NK-92 treated with Interleukin-12 subunit alpha and Interleukin-12 subunit beta, amount 100 ng/mL, for 24 hours (cell line): ENCODE results near the gene SLIRP.
A peak's percentile ranks its signal among the peaks of the same experiment; 100 is the strongest.
"Not testable (repeated sequence)": the region's sequence is repeated elsewhere in the genome, so short reads cannot be mapped to it uniquely, and the experiment has no call there.

Experiments used
- DNase-seq: peaks from one replicate; lab custom pipeline; 2025; lab: John Stamatoyannopoulos, UW

The SLIRP gene

DNA sequence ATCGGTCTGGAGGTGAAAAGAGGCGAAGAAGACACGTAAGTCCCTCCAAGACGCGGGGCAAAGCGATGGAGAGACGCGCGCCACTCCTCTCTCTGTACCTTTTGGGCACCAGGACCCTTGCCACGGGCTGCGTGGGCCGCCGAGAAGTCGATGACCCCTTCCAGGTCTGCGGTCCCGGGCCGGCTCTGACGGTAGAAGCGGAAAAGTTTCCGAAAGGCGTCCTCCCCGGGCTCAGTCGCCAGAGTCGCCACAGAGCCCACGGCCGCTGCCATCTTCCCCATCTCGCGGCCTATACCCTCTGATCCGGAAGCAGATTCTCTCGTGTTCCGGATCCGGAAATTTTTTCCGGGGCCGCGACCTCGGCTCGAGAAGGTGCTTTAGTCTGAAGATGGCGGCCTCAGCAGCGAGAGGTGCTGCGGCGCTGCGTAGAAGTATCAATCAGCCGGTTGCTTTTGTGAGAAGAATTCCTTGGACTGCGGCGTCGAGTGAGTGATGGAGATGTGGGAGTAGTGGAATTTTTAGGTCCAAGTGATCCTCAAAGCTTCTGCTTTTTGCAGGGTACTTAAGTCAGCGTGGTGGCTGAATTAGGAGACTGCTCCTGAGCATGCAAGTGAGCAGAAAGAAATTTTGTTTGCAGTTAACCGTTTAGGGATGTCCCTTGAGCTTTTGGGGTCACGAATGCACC is at the start of gene SLIRP, which contains the start of gene ALKBH1:
Gene SLIRP (plus strand): TSS at position 380 of the 685 bp plus-strand sequence. CDS start 9 bp downstream, at position 389.
Gene ALKBH1 (minus strand): TSS at position 300 of the 685 bp plus-strand sequence. CDS start 19 bp downstream, at position 281.
- peak; percentile 59 for DNase-seq

DNA sequence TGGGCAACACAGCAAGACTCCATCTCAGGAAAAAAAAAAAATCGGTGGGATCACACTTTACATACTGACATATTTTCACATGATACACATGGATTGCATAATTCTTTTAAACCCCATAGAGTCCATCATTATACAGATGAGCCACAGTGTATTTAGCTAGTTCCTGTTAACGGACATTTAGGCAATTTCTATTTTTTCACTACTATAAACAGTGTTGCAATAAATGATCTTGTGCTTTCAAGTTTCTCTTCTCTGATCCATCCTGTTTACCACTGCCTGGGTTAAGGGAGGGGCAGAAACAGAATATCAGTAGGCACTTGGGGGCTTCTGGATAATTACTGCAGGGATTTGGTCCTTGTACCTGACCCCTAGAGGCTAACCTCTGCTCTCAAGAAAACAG is 48.1 kb upstream of the SLIRP start:
- DNase-seq, result no peak

DNA sequence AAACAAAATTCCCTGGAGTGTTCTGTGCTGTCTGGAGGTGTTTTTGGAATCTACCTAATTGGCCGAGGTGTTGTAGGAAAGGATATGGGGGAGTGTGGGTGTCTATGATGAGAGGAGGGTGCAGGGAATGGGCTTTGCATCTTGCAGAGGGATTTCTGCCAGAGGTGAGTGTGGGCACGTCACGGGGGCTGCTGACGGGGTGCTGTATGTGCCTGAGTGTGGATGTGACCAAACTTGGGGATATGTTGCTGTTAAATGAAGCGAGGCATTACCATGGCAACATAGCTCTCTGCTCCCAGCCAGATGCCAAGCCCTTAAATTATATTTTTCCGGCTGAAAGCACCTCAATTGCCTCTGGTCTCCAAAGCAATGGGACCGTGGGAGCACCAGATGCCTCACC is 47.1 kb upstream of the SLIRP start:
- no peak for DNase-seq

DNA sequence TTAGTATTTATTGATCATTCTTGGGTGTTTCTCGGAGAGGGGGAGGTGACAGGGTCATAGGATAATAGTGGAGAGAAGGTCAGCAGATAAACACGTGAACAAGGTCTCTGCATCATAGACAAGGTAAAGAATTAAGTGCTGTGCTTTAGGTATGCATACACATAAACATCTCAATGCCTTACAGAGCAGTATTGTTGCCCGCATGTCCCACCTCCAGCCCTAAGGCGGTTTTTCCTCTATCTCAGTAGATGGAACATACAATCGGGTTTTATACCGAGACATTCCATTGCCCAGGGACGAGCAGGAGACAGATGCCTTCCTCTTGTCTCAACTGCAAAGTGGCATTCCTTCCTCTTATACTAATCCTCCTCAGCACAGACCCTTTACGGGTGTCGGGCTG is 46.3 kb upstream of the SLIRP start:
- DNase-seq, result not testable (repeated sequence)

DNA sequence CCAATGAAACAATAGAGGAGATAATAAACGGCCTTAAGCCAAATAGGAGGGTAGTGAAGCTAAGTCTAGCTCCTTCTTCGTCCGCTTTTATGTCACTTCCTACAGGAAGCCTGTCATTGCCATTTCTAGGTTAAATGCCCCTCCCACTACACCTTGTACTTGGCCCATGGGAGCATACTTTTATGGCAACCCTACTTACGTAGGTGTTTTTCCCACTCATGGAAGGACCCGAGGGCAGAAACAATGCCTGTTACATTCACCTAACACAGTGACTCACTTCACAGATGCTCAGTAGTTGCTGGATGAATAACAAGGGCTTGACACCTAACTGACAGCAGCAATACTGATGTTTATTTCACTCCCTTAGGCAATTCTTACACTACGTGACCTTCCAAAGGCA is 44.6 kb upstream of the SLIRP start:
- DNase-seq, result no peak

DNA sequence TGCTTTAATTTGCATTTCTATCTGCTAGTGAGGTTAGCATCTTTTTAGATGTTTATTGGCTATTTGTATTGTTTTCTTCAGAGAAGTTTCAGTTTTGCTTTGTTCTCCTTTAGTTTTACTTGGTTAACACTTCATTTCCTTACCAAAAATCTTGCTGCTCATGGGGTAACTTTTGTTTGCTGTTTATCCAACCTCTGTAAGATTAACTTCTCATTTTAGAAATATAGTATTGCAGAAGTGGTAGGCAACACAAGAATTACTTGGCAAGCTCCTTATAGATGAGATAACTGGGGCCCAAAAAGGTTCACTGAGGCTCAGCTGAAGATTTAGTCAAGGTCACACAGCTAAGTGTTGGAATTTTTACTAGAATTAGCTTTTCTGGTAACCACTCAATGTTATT is 40.6 kb upstream of the SLIRP start:
- DNase-seq, result no peak

DNA sequence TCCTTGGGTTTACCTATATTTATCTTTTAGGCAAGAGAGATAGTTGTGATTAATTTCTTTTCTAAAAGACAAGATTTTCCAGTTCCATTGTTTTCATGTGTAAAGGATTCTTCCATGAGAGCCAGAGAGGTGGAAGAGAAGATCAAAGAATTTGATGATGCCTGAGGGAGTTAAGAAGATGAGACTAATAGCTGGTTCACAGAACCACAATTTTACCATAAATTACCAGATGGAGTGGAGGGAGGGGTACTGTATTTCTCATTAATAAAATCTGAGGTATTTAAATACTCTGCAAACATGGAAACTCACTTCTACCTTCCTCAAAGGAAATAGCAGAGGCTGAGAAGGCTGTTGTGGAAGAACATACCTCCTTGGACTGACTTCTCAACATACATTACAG is 34.7 kb upstream of the SLIRP start:
- no peak for DNase-seq

DNA sequence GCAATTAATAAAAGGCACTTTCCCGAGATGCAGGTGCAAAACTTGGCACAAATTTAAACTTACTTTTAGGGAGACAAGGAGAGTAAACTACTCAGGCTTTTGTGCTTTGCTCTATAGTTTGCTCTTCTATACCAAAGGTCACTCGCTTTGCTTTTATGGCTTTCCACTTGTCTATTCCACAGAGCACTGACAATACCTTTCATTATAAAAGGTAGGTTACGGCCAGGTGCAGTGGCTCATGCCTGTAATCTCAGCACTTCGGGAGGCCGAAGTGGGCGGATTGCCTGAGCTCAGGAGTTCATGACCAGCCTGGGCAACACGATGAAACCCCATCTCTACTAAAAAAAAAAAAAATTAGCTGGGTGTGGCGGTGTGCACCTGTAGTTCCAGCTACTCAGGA is 33.0 kb upstream of the SLIRP start:
- no peak for DNase-seq

DNA sequence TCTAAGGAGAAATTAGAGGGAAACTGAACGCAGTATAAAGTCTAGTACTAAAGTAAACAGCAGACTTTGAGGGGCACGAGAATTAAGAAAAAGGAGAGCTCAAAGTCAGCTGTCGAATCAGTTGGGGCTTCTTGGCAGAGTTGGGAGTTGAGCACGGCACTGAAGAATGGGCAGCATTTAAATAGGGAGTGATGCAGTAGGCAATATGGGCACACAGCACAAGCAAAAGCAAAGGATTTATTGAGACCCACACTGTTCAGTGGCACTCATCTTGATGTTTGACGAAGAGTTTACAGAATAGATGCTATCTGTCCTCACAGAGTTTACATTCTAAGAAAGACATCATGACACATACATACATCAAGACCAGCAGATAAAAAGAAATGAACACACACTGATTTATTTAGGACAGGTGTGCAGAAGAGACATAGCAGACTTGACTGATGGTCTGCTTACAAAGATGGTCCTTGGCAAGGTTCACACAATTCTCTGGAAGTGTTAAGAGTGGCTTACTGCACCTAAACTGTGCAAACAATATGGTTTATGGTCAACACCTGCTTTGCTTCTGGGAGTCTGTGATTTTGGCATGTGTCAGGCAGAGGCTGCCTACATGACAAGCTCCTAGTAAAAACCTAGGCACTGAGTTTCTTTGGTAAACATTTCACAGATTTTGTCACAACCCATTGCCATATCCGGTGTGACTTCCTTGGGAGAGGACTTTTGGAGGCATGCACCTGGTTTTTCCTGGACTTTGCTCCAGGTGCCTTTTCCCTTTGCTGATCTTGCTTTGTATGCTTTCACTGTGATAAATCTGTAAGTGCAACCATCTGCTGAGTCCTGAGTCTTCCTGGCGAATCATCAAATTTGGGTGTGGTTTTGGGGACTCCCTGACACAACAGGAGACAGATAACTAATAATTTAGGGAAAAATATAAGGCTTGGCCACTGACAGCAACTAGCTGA is 26.4 kb upstream of the SLIRP start:
- DNase-seq, result no peak

DNA sequence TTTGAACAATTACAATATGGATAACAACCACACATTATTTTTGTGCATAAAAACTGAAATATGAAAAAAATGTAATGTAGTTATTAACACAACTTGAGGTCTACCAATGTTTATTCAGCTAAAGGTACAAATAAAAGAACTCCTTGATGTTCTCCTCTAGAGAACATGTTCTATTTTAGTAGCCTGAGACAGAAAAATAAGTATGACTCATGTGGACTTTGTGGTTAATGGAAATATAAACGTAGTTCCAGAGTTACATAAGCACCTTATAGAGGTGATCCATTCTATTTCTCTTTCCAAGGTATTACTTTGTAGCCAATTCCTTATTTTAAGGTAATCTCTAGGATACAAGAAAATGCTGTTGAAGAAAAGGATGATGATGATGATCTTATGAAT is 25.7 kb upstream of the SLIRP start:
- no peak for DNase-seq

DNA sequence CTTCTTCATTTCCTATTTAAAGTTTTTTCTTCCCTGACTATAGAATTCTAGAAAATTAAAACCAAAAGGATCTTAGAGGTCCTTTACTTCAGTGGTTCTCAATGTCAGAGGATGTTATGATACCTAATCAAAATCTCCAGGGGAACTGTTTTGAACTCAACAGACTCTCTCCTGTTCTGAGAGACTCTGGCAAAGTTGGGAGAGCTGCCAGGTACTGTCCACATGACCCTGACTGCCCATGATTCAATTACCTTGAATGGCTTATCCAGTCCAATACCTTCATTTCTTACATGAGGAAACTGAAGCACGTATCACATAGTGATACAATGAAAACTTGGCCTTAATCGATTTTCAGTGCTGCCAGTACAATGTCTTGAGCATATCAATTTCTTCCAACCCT is 16.6 kb upstream of the SLIRP start:
- no peak for DNase-seq

DNA sequence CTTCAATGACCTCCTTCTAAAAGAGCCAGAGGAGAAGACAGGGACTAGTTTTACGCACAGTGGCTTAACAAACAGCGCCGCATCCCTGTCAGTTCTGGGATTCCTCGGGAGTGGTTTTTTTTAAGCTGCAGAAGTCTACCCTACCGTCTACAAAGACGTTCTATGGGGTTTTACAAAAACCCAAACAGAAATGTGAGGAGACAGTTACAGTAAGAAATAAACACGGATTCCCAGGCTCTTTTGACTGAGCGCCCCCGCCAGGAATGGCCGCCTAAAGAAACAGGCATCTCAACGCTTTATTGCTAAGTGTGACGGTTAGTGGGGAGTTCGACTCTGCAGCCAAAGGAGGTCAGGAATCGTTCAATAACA is 564 bp upstream of the SLIRP start:
- DNase-seq, result no peak

DNA sequence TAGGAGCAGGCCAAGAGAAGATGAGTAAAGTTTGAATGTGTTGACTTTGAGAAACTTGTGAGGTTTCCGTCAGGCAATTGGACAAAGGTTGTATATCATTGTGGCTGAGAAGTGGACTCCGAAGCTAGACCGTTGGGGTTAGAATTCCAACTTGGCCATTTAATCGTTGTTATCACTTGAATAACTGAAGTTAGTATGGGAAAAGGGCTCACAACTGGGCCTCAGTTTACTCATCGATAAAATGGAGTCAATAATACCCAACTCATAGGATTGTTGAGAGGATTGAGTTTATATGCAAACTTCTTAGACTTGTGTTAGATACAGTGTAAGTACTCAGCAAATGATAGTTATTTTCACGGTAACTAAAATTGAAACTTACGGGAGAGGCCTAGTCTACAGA is 846 bp downstream of the SLIRP start:
- no peak for DNase-seq

DNA sequence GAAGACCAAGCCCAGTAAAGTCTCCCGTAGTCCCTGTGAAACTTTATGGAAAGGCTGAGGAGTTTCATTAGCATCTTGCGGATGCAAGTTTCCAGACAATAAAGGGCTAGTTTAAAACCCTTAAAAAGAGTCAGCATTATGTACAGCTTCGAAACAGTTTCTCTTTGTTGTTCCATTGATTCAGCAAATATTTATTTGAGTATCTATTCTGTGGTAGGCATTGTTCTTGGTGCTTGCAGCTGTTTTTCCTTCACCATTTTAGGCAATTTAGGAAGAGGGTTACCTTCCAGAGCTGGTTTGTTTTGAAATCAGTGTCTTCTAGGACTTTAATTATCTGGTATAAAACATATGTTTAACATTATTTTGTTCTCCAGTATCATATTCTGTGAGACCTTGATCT is 1.5 kb downstream of the SLIRP start:
- no peak for DNase-seq

DNA sequence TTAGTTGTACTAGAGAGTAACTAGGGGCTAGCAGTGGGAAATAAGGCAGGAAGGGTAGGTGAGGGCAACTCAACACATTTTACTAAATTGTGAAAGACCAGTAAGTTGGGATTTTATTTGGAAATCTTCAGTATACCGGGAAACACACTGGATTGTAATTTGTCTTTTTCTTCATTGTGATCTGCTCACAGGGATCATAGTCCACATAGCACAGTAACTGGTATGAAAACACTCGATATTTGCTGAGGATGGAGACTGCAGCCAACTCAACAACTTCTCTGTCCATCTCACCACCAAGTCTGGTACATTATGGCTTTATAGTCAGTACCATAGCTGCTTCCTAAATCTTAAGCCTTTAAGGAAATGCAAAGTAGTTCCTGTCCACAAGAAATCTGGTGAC is 2.5 kb downstream of the SLIRP start:
- DNase-seq, result no peak

DNA sequence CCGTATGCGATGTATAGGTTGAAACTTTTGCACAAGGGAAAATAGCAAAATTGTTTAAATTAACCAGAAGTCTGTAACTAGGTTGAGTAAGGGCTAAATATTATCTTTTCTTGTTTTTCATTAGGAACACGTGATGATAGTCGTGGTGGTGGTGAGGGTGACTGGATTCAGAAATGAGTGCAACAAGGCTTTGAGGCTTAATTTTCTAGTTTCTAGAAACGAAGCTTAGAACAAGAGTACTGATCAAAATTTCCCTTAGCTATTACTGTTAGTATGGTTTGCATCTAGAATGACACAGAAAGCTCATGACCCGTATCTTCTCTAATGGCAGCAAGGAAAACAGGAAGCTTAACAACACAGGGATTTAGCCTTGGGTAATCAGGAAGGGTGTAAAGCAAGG is 7.0 kb downstream of the SLIRP start:
- DNase-seq, result no peak

DNA sequence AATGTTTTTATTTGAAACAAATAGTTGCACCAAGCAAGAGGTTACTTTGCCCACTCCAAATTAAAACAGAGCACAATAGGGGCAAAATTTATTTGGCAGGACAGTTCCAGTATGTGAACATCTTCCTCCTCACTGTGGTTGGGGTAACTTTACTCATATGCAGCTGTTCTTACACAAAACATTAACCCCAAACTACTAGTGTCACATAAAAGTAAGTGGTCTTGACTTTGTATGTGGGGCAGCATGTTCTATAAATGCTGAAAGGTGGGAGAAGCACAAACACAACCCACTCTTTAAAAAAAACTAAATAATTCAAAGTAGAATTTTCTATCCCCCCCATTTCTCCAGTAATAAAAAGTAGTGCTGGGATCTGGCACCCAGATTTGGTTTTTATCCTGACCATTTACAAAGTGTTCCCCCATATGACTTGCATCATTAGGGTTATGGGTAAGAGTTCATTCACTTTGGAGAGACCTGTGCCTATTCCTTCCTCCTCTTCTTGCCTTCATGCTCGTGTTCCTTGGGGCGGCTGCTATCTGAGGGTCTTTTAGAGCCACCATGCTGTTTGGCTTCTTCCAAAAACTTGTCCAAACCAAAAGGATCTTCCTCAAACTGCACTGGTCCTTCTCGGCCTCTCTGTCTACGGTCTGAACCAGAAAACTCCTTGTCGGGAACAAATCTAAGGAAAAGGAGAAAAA is 9.9 kb downstream of the SLIRP start:
- no peak for DNase-seq

DNA sequence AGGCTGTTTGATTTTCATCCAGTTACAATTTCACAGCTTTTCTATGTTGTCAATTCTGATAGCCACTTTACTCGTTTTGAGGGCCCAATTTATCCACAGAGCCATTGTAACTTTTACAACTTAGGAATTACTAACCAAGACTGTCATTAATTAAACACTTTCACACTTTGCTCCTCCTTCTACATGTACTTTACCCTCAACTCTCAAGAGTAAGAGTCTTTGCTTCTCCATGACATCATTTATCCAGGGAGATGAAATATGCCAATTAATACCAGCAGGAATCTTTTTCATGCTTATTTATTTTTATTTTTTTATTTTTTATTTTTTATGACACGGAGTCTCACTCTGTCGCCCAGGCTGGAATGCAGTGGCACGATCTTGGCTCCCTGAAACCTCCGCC is 13.5 kb downstream of the SLIRP start:
- DNase-seq, result no peak

DNA sequence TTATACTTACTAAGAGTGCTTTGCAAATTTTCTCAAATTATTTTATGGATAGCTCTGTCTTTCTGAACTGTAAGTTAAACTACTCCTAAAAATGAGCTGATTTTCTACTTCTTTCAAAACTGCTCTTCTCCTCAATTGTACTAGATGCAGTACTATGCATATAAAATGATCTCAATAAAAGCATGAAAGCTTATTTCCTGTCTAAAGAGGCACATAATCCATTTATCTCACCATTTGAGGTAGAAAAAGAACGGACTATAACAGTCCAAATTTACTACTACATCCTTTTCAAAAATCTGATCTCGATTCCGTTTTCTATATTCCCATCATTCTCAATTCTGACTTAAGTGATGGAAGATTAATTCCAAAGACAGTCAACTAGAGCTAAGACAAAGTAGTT is 14.4 kb downstream of the SLIRP start:
- no peak for DNase-seq

DNA sequence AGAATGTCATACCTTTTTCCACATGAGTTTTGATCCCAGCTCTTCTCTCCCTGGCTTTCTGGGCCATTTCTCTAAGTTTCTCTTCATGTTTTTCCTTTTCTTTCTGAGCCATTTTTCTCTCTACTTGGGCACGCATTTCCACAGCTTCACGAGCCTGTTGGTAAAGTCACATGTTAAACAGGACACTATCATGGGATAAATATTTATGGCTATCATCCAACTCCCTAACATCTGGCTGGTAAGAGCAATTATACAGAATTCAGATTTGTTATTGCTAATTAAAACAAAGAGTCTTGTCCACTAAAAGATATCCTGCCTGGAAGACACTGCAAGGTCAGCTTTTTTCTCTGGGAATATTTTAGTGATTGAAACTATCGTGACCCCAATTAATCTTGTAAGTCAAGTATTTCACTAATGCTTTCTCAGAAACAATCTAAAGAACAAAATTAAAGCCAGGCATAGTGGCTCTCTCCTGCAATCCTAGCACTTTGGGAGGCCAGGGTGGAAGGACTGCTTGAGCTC is 23.1 kb downstream of the SLIRP start:
- DNase-seq, result no peak

DNA sequence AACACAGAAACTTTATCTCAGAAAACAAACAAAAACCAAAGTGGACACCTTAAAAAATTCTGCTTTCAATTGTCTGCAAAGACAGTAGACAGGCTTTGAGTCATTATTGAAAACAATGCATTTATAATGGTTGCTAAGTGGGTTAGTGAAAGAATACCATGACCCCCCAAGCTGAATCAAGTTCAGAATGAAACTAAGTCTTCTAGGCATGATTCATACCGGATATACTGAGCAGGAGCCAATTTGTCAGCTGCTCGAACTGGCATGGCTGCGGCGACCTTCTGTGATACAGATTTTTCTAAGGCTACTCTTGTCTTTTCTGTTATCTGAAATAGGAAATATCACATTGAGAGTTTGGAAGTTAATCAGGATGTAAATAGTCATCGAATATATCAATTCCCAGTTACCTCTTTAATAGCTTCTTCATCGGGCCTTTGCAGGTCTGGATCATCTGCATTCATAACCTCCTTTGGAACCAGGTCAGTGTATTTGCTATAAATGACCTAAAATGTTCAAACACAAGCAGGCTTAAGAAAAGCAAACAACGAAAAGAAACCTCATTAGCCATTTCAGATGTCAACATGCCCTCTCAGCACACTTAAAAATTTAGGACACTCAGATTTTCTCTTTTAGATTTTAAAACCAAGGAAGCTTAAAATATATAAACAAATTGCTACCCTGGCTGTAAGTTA is 30.8 kb downstream of the SLIRP start:
- no peak for DNase-seq

DNA sequence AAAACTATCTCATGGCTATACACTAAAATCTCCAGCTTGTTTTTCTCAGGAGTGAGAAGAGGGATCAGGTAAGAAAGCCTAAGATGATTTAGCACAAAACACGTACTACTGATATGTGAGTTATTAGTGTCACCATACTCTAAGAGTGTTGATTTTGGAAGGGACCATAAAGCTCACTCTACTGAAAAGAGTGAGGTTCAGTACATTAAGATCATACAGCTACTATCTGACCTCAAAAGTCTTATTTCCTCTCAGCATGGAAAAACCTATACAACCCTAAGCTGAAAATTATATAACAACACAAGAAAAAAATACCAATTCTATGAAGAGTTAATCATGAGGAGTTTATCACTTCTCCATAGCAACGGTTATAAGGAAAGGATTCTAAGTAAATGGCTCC is 33.5 kb downstream of the SLIRP start:
- no peak for DNase-seq
